ENCODE measurements around the gene SNX30. TPM values are rescaled to one million over a fixed set of nuclear protein-coding genes. Genes with fewer than 3 reads are reported as not detected.

The SNX30 gene
- total RNA-seq, 4 donors from 2014 or later: 18.2 to 46.4 (median 26.2) TPM

GRCh38 chr9:112839331-112839730 is 88.8 kb downstream of the SNX30 start:
- Histone ChIP-seq H3K36me3 (peaks cover 0 to 9% (median 0%) of the 10 kb centered on the region in 3 donors), H3K4me3 (no peak overlapping the region), H3K4me1 (peaks cover 0 to 12% (median 2%) of the 10 kb centered on the region in 4 donors), H3K9me3 (no peaks in the 10 kb centered on the region), H3K27ac (no peak overlapping the region), H3K27me3 (no peaks in the 10 kb centered on the region)
- no peak for TF ChIP-seq POLR2A (IDR thresholded peaks at IDR 0.05)
- no peak for TF ChIP-seq CTCF (IDR thresholded peaks at IDR 0.05)
- no peak for DNase-seq

- DNase-seq: no peak
- TF ChIP-seq POLR2A (IDR thresholded peaks at IDR 0.05) (no peak), CTCF (IDR thresholded peaks at IDR 0.05) (no peak)
- Histone ChIP-seq H3K36me3 (peaks cover 0 to 9% (median 0%) of the 10 kb centered on the region in 3 donors), H3K4me3 (no peak overlapping the region), H3K27ac (no peak overlapping the region), H3K4me1 (peaks cover 0 to 14% (median 0%) of the 10 kb centered on the region in 4 donors), H3K27me3 (no peaks in the 10 kb centered on the region), H3K9me3 (no peaks in the 10 kb centered on the region)
Measured at GRCh38 chr9:112841261-112841660, 90.7 kb downstream of the SNX30 start.

GRCh38 chr9:112842555-112842954 is 92.0 kb downstream of the SNX30 start:
- DNase-seq: no peak
- peaks cover 0 to 14% (median 0%) of the 10 kb centered on the region in 4 donors for H3K4me1 ChIP-seq
- H3K9me3 ChIP-seq: no peaks in the 10 kb centered on the region
- TF ChIP-seq CTCF (IDR thresholded peaks at IDR 0.05) (no peak), POLR2A (IDR thresholded peaks at IDR 0.05) (no peak)
- H3K36me3 ChIP-seq: peaks cover 0 to 9% (median 0%) of the 10 kb centered on the region in 3 donors
- H3K4me3 ChIP-seq: no peak overlapping the region
- no peak overlapping the region for H3K27ac ChIP-seq
- H3K27me3 ChIP-seq: no peaks in the 10 kb centered on the region

GRCh38 chr9:112844771-112845542 is 94.4 kb downstream of the SNX30 start:
- no peaks in the 10 kb centered on the region for H3K27me3 ChIP-seq
- DNase-seq: peak; percentile 75 to 93 (median 82)
- no peak overlapping the region for H3K27ac ChIP-seq
- H3K4me1 ChIP-seq: peaks cover 0 to 9% (median 0%) of the 10 kb centered on the region in 4 donors
- TF ChIP-seq CTCF (IDR thresholded peaks at IDR 0.05) (peak; percentile 89 to 99 (median 94)), POLR2A (IDR thresholded peaks at IDR 0.05) (no peak)
- no peak overlapping the region for H3K4me3 ChIP-seq
- H3K36me3 ChIP-seq: peaks cover 0 to 4% (median 0%) of the 10 kb centered on the region in 3 donors
- no peaks in the 10 kb centered on the region for H3K9me3 ChIP-seq

GRCh38 chr9:112846528-112847488 is 96.2 kb downstream of the SNX30 start:
- no peak for DNase-seq
- Histone ChIP-seq H3K36me3 (peaks cover 0 to 16% (median 0%) of the 10 kb centered on the region in 3 donors), H3K4me1 (peaks cover 0 to 9% (median 0%) of the 10 kb centered on the region in 4 donors), H3K27ac (no peak overlapping the region), H3K27me3 (no peaks in the 10 kb centered on the region), H3K9me3 (no peaks in the 10 kb centered on the region), H3K4me3 (no peak overlapping the region)
- no peak for TF ChIP-seq POLR2A (IDR thresholded peaks at IDR 0.05)
- TF ChIP-seq CTCF (IDR thresholded peaks at IDR 0.05): no peak

All from Peyer's patch (tissue), 4 donors.